Breast epithelium (tissue), 4 donors: ENCODE results near the gene CLCN3. TPM values are rescaled to one million over a fixed set of nuclear protein-coding genes. Genes with fewer than 3 reads are reported as not detected.
A peak's percentile ranks its signal among the peaks of the same experiment; 100 is the strongest.

ENCODE experiments used
- DNase-seq, 2 donors: peaks; one replicate each; pipeline ENCODE4 v3.0.0-alpha.2; 2019; ENCODE audit warnings: low spot score in 2 of 2
- H3K27ac ChIP-seq, 2 donors: fragments of 200-600 bp; sonication (generic) in 1 of 2; one replicate each; pipeline ENCODE4 v1.5.1; 2016 to 2019; ENCODE audit warnings: mild to moderate bottlenecking in 1 of 2
- H3K27me3 ChIP-seq, 2 donors: fragments of 200-600 bp; sonication (generic) in 1 of 2; one replicate each; pipeline versions ENCODE4 v1.5.1 to v1.6.0; 2017 to 2019; ENCODE audit warnings: control low read depth in 1 of 2, mild to moderate bottlenecking in 1 of 2
- H3K36me3 ChIP-seq: fragments of 200-600 bp; one replicate; pipeline ENCODE4 v1.5.1; 2019
- H3K4me1 ChIP-seq, 2 donors: fragments of 200-600 bp; sonication (generic); one replicate each; pipeline ENCODE4 v1.5.1; 2016 to 2019; ENCODE audit warnings: control low read depth in 1 of 2
- H3K4me3 ChIP-seq, 3 donors: fragments of 200-600 bp; sonication (generic); 1 replicate in 2 of 3; 2 replicates in 1 of 3; pipeline ENCODE4 v1.5.1; 2016 to 2019; ENCODE audit warnings: mild to moderate bottlenecking in 3 of 3, moderate library complexity in 2 of 3
- H3K9me3 ChIP-seq, 2 donors: fragments of 200-600 bp; sonication (generic) in 1 of 2; one replicate each; pipeline ENCODE4 v1.5.1; 2016 to 2019; ENCODE audit warnings: control low read depth in 1 of 2
- POLR2A ChIP-seq: fragments of 450-650 bp; IDR thresholded peaks from one replicate; pipeline ENCODE4 v1.6.1; 2016; ENCODE audit warnings: antibody characterized with exemption, mild to moderate bottlenecking, moderate library complexity
- POLR2AphosphoS5 ChIP-seq, 3 donors: sonication (generic); formaldehyde crosslinking; IDR thresholded peaks; one replicate each; pipeline ENCODE4 v1.6.1; 2017; ENCODE audit warnings: antibody characterized with exemption in 3 of 3
- intact Hi-C: fragments of 100-400 bp; cut with DNase I; formaldehyde crosslinking; loops from one replicate; pipeline ENCODE4 v1.15.1; 2023; ENCODE audit warnings: low total_unique reads
- total RNA-seq, 3 donors: library from RNA; depleted of rRNA; stranded (reverse); fragments of >200 nt; gene quantifications; one replicate each; pipeline ENCODE4 v1.1.0, GENCODE V29; 2016
- TF ChIP-seq, protein P1 (sequence below), 3 donors: fragments of 450-650 bp; IDR thresholded peaks; one replicate each; pipeline ENCODE4 v1.5.1; 2016 to 2017; ENCODE audit warnings: antibody characterized with exemption in 3 of 3, mild to moderate bottlenecking in 3 of 3, moderate library complexity in 3 of 3

CLCN3 gene
- total RNA-seq, 3 donors from 2014 or later, result 26.4 to 65.7 (median 32.8) TPM

DNA sequence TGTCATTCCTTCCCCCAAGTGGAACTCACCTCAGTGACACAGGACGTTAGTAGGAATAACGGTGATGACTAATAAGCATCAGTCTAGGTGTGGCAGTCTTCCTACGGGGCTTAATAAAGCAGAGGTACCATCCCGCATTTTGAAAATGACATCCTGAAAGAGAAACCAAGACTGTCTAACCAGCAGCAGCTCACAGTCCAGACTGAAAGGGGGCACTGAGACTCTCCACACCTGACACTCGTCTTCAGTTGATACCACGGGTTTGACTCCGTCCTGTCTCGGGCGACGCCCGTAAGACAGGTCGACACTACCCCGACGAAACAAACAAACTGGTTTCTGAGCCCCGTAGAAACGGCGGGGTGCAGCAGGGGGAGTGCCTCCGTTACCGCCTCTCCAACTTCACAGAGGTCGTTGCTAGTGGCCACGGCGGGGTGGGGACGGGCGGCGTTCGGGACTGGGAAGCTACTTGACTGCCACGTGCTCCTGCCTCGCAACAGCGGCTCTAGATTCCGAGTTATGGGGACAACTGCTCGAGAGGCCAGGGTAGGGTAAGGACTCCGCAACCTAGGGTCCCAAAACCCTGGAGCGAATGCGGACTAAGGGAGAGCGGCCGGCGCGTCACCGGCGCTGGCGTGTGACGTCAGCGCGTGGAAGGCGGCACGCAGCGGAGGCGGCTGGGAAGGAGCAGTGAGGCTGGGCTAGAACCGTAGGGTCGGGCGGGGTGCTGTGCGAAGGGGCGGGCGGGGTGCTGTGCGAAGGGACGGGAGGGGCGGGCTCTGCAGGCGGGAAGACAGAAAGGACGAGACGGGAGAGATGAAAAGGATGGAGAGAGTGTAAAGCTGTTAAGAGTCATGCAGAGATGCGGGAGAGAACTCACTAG is 8.1 kb upstream of the CLCN3 start, which contains the start of gene NEK1:
Gene NEK1, minus strand, starts transcription at position 593 of the 880 bp plus-strand sequence. CDS start 9,953 bp downstream, outside the sequence.
- peaks cover 3 to 4% of the 10 kb centered on the region in 2 donors for H3K4me1 ChIP-seq
- intact Hi-C loops, result loop anchor here (5.0 kb wide), 1 partner anchor 65 kb away; no protein-coding TSS in a partner anchor
- DNase-seq, result peak; percentile 68 to 79
- H3K27ac ChIP-seq, result peak within 1 kb of the TSS; percentile 96 to 97
- TF ChIP-seq POLR2A, result peak; percentile 79
- TF ChIP-seq, protein P1, sequence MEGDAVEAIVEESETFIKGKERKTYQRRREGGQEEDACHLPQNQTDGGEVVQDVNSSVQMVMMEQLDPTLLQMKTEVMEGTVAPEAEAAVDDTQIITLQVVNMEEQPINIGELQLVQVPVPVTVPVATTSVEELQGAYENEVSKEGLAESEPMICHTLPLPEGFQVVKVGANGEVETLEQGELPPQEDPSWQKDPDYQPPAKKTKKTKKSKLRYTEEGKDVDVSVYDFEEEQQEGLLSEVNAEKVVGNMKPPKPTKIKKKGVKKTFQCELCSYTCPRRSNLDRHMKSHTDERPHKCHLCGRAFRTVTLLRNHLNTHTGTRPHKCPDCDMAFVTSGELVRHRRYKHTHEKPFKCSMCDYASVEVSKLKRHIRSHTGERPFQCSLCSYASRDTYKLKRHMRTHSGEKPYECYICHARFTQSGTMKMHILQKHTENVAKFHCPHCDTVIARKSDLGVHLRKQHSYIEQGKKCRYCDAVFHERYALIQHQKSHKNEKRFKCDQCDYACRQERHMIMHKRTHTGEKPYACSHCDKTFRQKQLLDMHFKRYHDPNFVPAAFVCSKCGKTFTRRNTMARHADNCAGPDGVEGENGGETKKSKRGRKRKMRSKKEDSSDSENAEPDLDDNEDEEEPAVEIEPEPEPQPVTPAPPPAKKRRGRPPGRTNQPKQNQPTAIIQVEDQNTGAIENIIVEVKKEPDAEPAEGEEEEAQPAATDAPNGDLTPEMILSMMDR (IDR thresholded peaks at IDR 0.05), result no peak
- TF ChIP-seq POLR2AphosphoS5 (IDR thresholded peaks at IDR 0.05), result peak; percentile 92 to 95 (median 94)
- no peaks in the 10 kb centered on the region for H3K9me3 ChIP-seq
- no peaks in the 10 kb centered on the region for H3K36me3 ChIP-seq
- H3K4me3 ChIP-seq, result peak within 1 kb of the TSS; percentile 56 to 79 (median 64)
- no peaks in the 10 kb centered on the region for H3K27me3 ChIP-seq

DNA sequence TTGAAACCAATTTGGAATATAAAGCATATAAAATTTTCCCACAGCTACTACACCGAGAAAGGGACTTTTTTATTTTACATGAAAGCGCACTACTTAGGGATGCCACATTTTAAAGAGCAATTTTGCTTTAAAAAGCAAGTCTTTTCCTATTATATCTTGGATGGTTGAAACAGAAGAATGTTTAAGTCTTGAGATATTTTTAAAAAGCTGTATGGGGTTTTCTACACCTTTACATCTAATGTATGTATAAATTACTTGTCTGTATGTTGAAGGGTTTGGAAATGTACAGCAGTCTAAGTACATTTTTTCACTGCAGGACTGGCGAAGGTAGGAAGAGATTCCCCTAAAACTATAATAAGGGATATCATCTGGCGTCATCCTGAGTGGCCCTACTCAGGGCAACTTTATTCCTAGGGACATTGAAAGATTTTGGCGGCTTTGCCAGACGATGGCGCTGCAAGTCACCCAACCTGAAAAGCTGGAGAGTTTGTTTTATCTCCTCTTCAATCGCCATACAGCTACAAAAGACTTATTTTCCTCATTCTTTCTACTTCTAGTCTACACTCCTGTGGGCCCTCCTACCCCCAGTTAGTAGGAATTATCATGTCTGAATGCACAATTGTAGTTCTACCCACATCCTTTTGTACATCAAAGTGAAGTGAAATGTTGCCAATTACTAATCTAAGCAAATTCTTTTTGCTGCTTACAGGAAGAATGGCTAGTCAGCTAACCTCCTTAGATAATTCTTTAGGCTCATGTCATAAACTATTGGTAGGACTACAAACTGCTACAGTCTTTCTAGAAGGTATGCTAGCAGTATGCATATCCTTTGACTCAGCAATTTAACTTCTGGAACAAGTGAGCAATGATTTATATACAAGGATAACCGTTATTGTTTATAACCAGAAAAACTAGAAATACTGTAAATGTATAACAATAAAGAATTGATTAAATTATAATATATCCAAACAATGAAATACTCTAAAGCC is 7.2 kb upstream of the CLCN3 start:
- H3K36me3 ChIP-seq, result no peaks in the 10 kb centered on the region
- DNase-seq, result peak; percentile 61 to 65
- H3K27me3 ChIP-seq, result no peaks in the 10 kb centered on the region
- no peaks in the 10 kb centered on the region for H3K9me3 ChIP-seq
- peak overlapping the region; percentile 56 to 79 (median 64) for H3K4me3 ChIP-seq
- peak in 1 of 3 donors; percentile 48 for TF ChIP-seq POLR2AphosphoS5 (IDR thresholded peaks at IDR 0.05)
- no peak for TF ChIP-seq POLR2A
- TF ChIP-seq, protein P1 (IDR thresholded peaks at IDR 0.05), result peak; percentile 12 to 59 (median 34)
- intact Hi-C loops, result loop anchor here (5.0 kb wide), 1 partner anchor 64 kb away; no protein-coding TSS in a partner anchor
- H3K4me1 ChIP-seq, result peaks cover 3 to 4% of the 10 kb centered on the region in 2 donors
- peak overlapping the region; percentile 96 to 97 for H3K27ac ChIP-seq

DNA sequence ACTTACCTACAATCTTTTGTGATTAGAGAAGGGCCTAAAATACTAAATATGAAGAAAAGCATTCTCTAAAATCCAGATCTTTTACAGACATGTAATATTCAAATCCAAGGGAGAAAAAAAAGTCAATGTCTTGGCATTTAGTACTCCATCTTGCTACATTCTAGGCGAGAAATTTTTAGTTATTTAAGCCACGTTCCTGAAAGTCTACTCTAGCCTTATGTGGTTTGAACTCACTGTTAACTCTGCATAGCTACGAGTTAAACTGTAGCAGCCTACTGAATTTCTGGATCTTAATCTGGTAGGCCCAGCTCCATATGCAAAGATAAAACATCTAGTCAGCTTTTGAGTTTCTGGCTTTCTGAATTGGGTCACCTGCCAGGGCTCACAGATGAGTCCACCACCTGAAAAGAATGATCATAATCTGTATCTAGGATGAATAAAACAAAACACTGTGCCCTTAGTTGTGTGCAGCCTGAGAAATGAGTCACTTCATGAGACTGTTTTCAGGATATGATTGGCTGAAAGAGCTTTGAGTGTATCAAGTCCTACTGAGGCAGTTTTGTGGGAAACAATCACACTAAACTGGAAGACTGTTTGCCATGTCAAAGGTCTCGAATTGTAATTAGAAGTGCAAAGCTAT is 4.8 kb upstream of the CLCN3 start:
- Histone ChIP-seq H3K36me3 (no peaks in the 10 kb centered on the region), H3K27me3 (no peaks in the 10 kb centered on the region), H3K9me3 (no peaks in the 10 kb centered on the region), H3K4me1 (peaks cover 3 to 4% of the 10 kb centered on the region in 2 donors), H3K27ac (no peak overlapping the region), H3K4me3 (no peak overlapping the region)
- intact Hi-C loops, result no loop called here
- no peak for DNase-seq
- TF ChIP-seq, protein P1 (IDR thresholded peaks at IDR 0.05), result no peak
- no peak for TF ChIP-seq POLR2AphosphoS5 (IDR thresholded peaks at IDR 0.05)
- no peak for TF ChIP-seq POLR2A

DNA sequence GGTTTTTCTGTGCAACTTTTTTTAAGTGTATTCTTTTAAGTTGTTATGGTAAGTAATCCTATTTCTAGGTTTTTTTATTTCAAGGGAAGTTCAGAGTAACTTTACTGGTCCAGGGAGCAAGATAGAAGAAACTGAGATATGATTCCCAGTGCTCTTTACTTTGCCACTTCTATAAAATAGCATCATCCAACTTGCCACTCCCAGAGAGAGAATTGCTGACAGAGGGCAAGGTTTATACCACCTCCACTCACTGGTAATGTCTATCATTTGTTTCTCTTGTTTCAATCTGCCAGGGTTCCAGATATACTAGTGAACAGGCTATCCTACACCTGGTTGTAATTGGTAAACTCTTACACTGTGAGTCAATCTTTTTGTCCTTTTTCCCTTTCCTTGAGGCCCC is 3.5 kb upstream of the CLCN3 start:
- no peak for DNase-seq
- H3K4me1 ChIP-seq, result peaks cover 4 to 10% of the 10 kb centered on the region in 2 donors
- intact Hi-C loops, result no loop called here

More for the DNA sequence above, 3.5 kb upstream of the CLCN3 start:
- H3K27ac ChIP-seq, result no peak overlapping the region
- no peaks in the 10 kb centered on the region for H3K36me3 ChIP-seq
- TF ChIP-seq POLR2AphosphoS5 (IDR thresholded peaks at IDR 0.05) (no peak), POLR2A (no peak)
- TF ChIP-seq, protein P1 (IDR thresholded peaks at IDR 0.05), result no peak
- no peaks in the 10 kb centered on the region for H3K9me3 ChIP-seq
- H3K27me3 ChIP-seq, result no peaks in the 10 kb centered on the region
- no peak overlapping the region for H3K4me3 ChIP-seq
